ENCODE data around the gene SPINK9.

Gene SPINK9

DNA sequence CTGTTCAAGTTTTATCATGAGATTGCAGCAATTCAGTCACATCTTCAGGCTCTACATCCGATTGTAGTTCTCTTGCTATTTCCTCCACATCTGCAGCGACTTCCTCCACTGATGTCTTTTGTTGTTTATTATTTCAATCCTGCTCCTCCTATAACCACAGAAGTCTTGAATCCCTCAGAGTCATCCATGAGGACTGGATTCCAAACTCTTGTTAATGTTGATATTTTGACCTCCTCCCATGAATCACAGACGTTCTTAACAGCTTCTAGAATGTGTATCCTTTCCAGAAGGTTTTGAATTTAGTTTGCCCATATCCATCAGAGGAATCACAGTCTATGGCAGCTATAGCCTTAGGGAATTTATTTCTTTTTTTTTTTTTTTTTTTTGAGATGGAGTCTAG, 52.0 kb downstream of the SPINK9 start:
- H3K27ac ChIP-seq (ENCODE audit: low read depth, low read length) = no peak overlapping the region
- no peaks in the 10 kb centered on the region for H3K36me3 ChIP-seq (ENCODE audit: insufficient read depth, low read length)
- no peaks in the 10 kb centered on the region for H3K9me3 ChIP-seq (ENCODE audit: low read length)

DNA sequence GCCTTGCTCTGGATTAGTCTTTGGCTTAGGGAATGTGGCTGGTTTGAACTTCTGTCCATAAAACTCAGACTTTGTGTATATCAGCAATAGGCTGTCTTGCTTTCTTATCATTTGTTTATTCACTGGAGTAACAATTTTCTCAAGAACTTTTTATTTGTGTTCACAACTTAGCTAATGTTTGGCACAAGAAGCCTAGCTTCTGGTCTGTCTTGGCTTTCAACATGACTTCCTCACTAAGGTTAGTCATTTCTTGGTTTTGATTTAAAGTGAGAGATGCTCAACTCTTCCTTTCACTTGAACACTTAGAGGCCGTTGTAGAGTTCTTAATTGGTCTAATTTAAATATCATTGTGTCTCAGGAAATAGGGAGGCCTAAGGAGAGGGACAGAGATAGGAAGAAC, 53.3 kb downstream of the SPINK9 start:
- Histone ChIP-seq H3K36me3 (ENCODE audit: insufficient read depth, low read length) (no peaks in the 10 kb centered on the region), H3K27me3 (ENCODE audit: control insufficient read depth in 1 of 2, insufficient read depth in 2 of 2, low read length in 2 of 2) (no peaks in the 10 kb centered on the region), H3K9ac (ENCODE audit: low read length) (no peak overlapping the region), H3K4me1 (ENCODE audit: insufficient read depth, low read length) (peaks cover 44% of the 10 kb centered on the region), H3K4me3 (ENCODE audit: low read depth in 1 of 2, low read length in 2 of 2) (no peak overlapping the region), H3K27ac (ENCODE audit: low read depth, low read length) (no peak overlapping the region), H3K9me3 (ENCODE audit: low read length) (no peaks in the 10 kb centered on the region)

More for the DNA sequence above, 52.0 kb downstream of the SPINK9 start:
- no peak overlapping the region for H3K4me3 ChIP-seq (ENCODE audit: low read depth in 1 of 2, low read length in 2 of 2)
- H3K4me1 ChIP-seq (ENCODE audit: insufficient read depth, low read length) = peaks cover 44% of the 10 kb centered on the region
- H3K9ac ChIP-seq (ENCODE audit: low read length) = no peak overlapping the region
- H3K27me3 ChIP-seq (ENCODE audit: control insufficient read depth in 1 of 2, insufficient read depth in 2 of 2, low read length in 2 of 2) = no peaks in the 10 kb centered on the region

Data from muscle layer of colon (tissue), 2 donors.